HL-60 (cell line): Measurements from ENCODE around the gene SLC23A2.

Experiments used
- GABPA ChIP-seq: IDR thresholded peaks from 2 replicates; pipeline ENCODE4 v1.6.1; 2012; ENCODE audit warnings: low read depth
- POLR2AphosphoS5 ChIP-seq: IDR thresholded peaks from 2 replicates; pipeline ENCODE4 v1.6.1; 2012; ENCODE audit warnings: low read depth
- SPI1 ChIP-seq: IDR thresholded peaks from 2 replicates; pipeline ENCODE4 v1.6.1; 2012; ENCODE audit warnings: low read depth, mild to moderate bottlenecking, borderline replicate concordance
- TF ChIP-seq, protein P1 (sequence below): IDR thresholded peaks from one replicate; pipeline ENCODE4 v1.5.1; 2011; ENCODE audit warnings: low read length, control low read depth, inconsistent platforms; ENCODE audit not compliant: insufficient read depth

DNA sequence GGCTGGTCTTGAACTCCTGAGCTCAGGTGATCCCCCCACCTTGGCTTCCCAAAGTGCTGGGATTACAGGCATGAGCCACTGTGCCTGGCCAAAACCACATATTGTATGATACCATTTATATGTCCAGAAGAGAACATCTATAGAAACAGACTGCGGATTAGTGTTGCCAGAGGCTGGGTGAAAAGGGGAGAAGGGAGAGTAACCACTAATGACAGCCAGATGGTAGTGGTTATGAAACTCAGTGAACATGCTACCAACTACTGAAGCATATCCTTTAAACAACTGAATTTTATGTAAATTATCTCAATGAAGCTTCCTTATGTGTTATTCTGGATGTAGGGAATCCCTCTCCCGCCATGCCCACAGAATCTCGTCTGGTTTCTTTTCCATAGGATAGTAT, 15.7 kb downstream of the SLC23A2 start:
- TF ChIP-seq, protein P1, sequence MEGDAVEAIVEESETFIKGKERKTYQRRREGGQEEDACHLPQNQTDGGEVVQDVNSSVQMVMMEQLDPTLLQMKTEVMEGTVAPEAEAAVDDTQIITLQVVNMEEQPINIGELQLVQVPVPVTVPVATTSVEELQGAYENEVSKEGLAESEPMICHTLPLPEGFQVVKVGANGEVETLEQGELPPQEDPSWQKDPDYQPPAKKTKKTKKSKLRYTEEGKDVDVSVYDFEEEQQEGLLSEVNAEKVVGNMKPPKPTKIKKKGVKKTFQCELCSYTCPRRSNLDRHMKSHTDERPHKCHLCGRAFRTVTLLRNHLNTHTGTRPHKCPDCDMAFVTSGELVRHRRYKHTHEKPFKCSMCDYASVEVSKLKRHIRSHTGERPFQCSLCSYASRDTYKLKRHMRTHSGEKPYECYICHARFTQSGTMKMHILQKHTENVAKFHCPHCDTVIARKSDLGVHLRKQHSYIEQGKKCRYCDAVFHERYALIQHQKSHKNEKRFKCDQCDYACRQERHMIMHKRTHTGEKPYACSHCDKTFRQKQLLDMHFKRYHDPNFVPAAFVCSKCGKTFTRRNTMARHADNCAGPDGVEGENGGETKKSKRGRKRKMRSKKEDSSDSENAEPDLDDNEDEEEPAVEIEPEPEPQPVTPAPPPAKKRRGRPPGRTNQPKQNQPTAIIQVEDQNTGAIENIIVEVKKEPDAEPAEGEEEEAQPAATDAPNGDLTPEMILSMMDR, result no peak
- TF ChIP-seq SPI1, result no peak
- TF ChIP-seq POLR2AphosphoS5, result no peak
- no peak for TF ChIP-seq GABPA
